ENCODE data around the gene GTF2A1L.

Gene GTF2A1L

GRCh38 chr2:48715956-48716355 lies 98.3 kb downstream of the GTF2A1L start:
- no peak for TF ChIP-seq CTCF (IDR thresholded peaks at IDR 0.05; ENCODE audit: poor library complexity, severe bottlenecking)
- H3K36me3 ChIP-seq (ENCODE audit: low read depth): no peaks in the 10 kb centered on the region
- no peak overlapping the region for H3K4me3 ChIP-seq (ENCODE audit: severe bottlenecking)
- no peaks in the 10 kb centered on the region for H3K9me3 ChIP-seq (ENCODE audit: severe bottlenecking)
- no peaks in the 10 kb centered on the region for H3K27me3 ChIP-seq (ENCODE audit: insufficient read depth, poor library complexity, severe bottlenecking)
- peak overlapping the region; percentile 13 for H3K27ac ChIP-seq (ENCODE audit: poor library complexity, severe bottlenecking)
- H3K4me1 ChIP-seq (ENCODE audit: insufficient read depth, poor library complexity, severe bottlenecking): peaks cover 16% of the 10 kb centered on the region
- ATAC-seq (ENCODE audit: low read depth) (no peak; the same call in 2 of the 3 replicates), DNase-seq (ENCODE audit: low spot score) (no peak)

- Histone ChIP-seq H3K4me3 (ENCODE audit: severe bottlenecking) (no peak overlapping the region), H3K4me1 (ENCODE audit: insufficient read depth, poor library complexity, severe bottlenecking) (peaks cover 16% of the 10 kb centered on the region), H3K36me3 (ENCODE audit: low read depth) (no peaks in the 10 kb centered on the region), H3K9me3 (ENCODE audit: severe bottlenecking) (no peaks in the 10 kb centered on the region), H3K27me3 (ENCODE audit: insufficient read depth, poor library complexity, severe bottlenecking) (no peaks in the 10 kb centered on the region), H3K27ac (ENCODE audit: poor library complexity, severe bottlenecking) (no peak overlapping the region)
- no peak for TF ChIP-seq CTCF (IDR thresholded peaks at IDR 0.05; ENCODE audit: poor library complexity, severe bottlenecking)
- DNase-seq (ENCODE audit: low spot score) (no peak), ATAC-seq (ENCODE audit: low read depth) (no peak)
Measured at GRCh38 chr2:48717846-48718245, 100.2 kb downstream of the GTF2A1L start.

- TF ChIP-seq CTCF (IDR thresholded peaks at IDR 0.05; ENCODE audit: poor library complexity, severe bottlenecking): no peak
- Histone ChIP-seq H3K27me3 (ENCODE audit: insufficient read depth, poor library complexity, severe bottlenecking) (no peaks in the 10 kb centered on the region), H3K27ac (ENCODE audit: poor library complexity, severe bottlenecking) (no peak overlapping the region), H3K4me3 (ENCODE audit: severe bottlenecking) (no peak overlapping the region), H3K36me3 (ENCODE audit: low read depth) (no peaks in the 10 kb centered on the region), H3K9me3 (ENCODE audit: severe bottlenecking) (no peaks in the 10 kb centered on the region), H3K4me1 (ENCODE audit: insufficient read depth, poor library complexity, severe bottlenecking) (peaks cover 15% of the 10 kb centered on the region)
- no peak for DNase-seq (ENCODE audit: low spot score)
- ATAC-seq (ENCODE audit: low read depth): no peak
Measured at GRCh38 chr2:48719480-48720177, 102.0 kb downstream of the GTF2A1L start.

GRCh38 chr2:48721158-48721557 lies 103.5 kb downstream of the GTF2A1L start:
- H3K36me3 ChIP-seq (ENCODE audit: low read depth): no peaks in the 10 kb centered on the region
- no peak overlapping the region for H3K27ac ChIP-seq (ENCODE audit: poor library complexity, severe bottlenecking)
- no peaks in the 10 kb centered on the region for H3K4me1 ChIP-seq (ENCODE audit: insufficient read depth, poor library complexity, severe bottlenecking)
- TF ChIP-seq CTCF (IDR thresholded peaks at IDR 0.05; ENCODE audit: poor library complexity, severe bottlenecking): no peak
- H3K4me3 ChIP-seq (ENCODE audit: severe bottlenecking): no peak overlapping the region
- H3K27me3 ChIP-seq (ENCODE audit: insufficient read depth, poor library complexity, severe bottlenecking): no peaks in the 10 kb centered on the region
- DNase-seq (ENCODE audit: low spot score): no peak
- no peaks in the 10 kb centered on the region for H3K9me3 ChIP-seq (ENCODE audit: severe bottlenecking)
- ATAC-seq (ENCODE audit: low read depth): no peak

GRCh38 chr2:48722391-48722790 lies 104.7 kb downstream of the GTF2A1L start:
- TF ChIP-seq CTCF (IDR thresholded peaks at IDR 0.05; ENCODE audit: poor library complexity, severe bottlenecking): no peak
- no peak for DNase-seq (ENCODE audit: low spot score)

More at GRCh38 chr2:48722391-48722790, 104.7 kb downstream of the GTF2A1L start:
- H3K36me3 ChIP-seq (ENCODE audit: low read depth): no peaks in the 10 kb centered on the region
- H3K27me3 ChIP-seq (ENCODE audit: insufficient read depth, poor library complexity, severe bottlenecking): no peaks in the 10 kb centered on the region
- H3K4me3 ChIP-seq (ENCODE audit: severe bottlenecking): no peak overlapping the region
- H3K9me3 ChIP-seq (ENCODE audit: severe bottlenecking): no peaks in the 10 kb centered on the region
- H3K27ac ChIP-seq (ENCODE audit: poor library complexity, severe bottlenecking): no peak overlapping the region
- ATAC-seq (ENCODE audit: low read depth): no peak
- H3K4me1 ChIP-seq (ENCODE audit: insufficient read depth, poor library complexity, severe bottlenecking): no peaks in the 10 kb centered on the region

Data from RWPE2 (cell line).